Measurements from ENCODE around the gene PDP2. TPM values are rescaled to one million over a fixed set of nuclear protein-coding genes. Genes with fewer than 3 reads are reported as not detected.
A peak's percentile ranks its signal among the peaks of the same experiment; 100 is the strongest.

PDP2 gene
- total and polyA plus RNA-seq, 9 of the 15 experiments (the other 6 are each of a cell fraction or from before 2014, with no cell fraction given), result 2.5 to 24.3 (median 7.2) TPM

DNA sequence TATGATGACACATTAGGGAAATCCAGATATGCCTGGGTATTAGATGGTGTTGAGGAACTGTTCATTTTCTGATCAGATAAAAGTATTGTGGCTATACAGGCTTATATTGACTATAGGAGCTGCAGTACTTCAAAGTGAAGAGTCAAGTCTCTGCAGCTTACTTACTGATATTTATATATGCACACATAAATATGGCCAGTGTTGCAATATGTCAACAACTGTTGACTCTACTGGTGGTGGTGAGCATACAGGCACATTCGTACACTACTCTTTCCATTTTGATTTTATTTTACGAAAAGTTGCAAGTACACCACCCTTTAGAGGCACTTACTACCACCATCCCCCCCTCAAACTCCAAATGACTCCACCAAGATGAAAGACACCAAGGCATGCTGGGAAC is 51.4 kb downstream of the PDP2 start:
- POLR2A ChIA-PET, result interaction anchor here (0.5 to 2.8 kb wide), 6 partner anchors 10 to 39 kb away, joined by 3 to 11 read pairs (median 6); partner anchors contain the start of gene CDH16
- H3K36me3 ChIP-seq (ENCODE audit: control insufficient read depth, insufficient read depth, low read length), result peaks cover 24% of the 10 kb centered on the region; the same call in 2 of the 3 replicates
- WGBS (ENCODE audit: insufficient coverage, low coverage, missing lambda C conversion rate), result 82% methylated on average over 2 of the region's 2 CpGs
- in situ Hi-C loops (cut with MboI) (loop anchor here (5.0 kb wide), 1 partner anchor 34 kb away; no protein-coding TSS in a partner anchor), intact Hi-C loops (cut with micrococcal nuclease) (no loop called here)
- H3K79me2 ChIP-seq (ENCODE audit: control insufficient read depth, insufficient read depth, low read length), result peaks cover 42% of the 10 kb centered on the region
- no peak overlapping the region for H3K4me3 ChIP-seq
- peaks cover 21 to 46% of the 10 kb centered on the region in 2 experiments for H3K4me1 ChIP-seq (replicated peaks in 1 of 2; ENCODE audit: control insufficient read depth in 2 of 2, insufficient read depth in 2 of 2, low read length in 2 of 2)
- H3K9me3 ChIP-seq (replicated peaks; ENCODE audit: control insufficient read depth, insufficient read depth, low read depth, low read length), result no peaks in the 10 kb centered on the region
- no peak overlapping the region for H2AFZ ChIP-seq (ENCODE audit: low read depth, low read length)
- no peak for FAIRE-seq
- no peaks in the 10 kb centered on the region for H3K27me3 ChIP-seq (ENCODE audit: control insufficient read depth in 2 of 2, insufficient read depth in 2 of 2, low read length in 2 of 2)
- no TSS peak for BruUV-seq (replicated peaks)
- no peak for DNase-seq (ENCODE audit: extremely low read depth in 1 of 4, low spot score in 3 of 4)
- H4K20me1 ChIP-seq (replicated peaks; ENCODE audit: control insufficient read depth, insufficient read depth, low read length), result peaks cover 5% of the 10 kb centered on the region; the same call in 1 of the 2 replicates
- no peak for ATAC-seq
- no peak overlapping the region for H3K4me2 ChIP-seq (ENCODE audit: insufficient read depth, low read length)
- peaks cover 4% of the 10 kb centered on the region for H3K9me1 ChIP-seq (ENCODE audit: control insufficient read depth, insufficient read depth, low read length)
- H3K9ac ChIP-seq (ENCODE audit: insufficient read depth in 1 of 2, low read depth in 2 of 2, low read length in 2 of 2), result no peak overlapping the region
- no peak overlapping the region for H3K27ac ChIP-seq (ENCODE audit: extremely low read depth, low read depth, low read length)
- CTCF ChIA-PET (ENCODE audit: low intra/inter-chr PET ratio), result no interaction called here
- TF ChIP-seq POLR2B (IDR thresholded peaks at IDR 0.05; ENCODE audit: low read depth, partially characterized antibody) (no peak), PHTF2 (CRISPR knock-in tag; IDR thresholded peaks at IDR 0.05) (no peak), MCM5 (IDR thresholded peaks at IDR 0.05; ENCODE audit: low read depth) (no peak), NR2C1 (IDR thresholded peaks at IDR 0.05) (no peak), NR2C1 (tag; IDR thresholded peaks at IDR 0.05) (no peak), MTA3 (IDR thresholded peaks at IDR 0.05; ENCODE audit: borderline replicate concordance) (no peak), KLF13 (tag; IDR thresholded peaks at IDR 0.05; ENCODE audit: borderline replicate concordance, low read depth) (no peak), TBP (optimal IDR thresholded peaks at IDR 0.05; ENCODE audit: low read depth, low read length) (peak; percentile 92), SUPT5H (IDR thresholded peaks at IDR 0.05) (peak; percentile 27; the same call in 1 of the 2 replicates), PTRF (tag; IDR thresholded peaks at IDR 0.05) (no peak), PML (IDR thresholded peaks at IDR 0.05; ENCODE audit: low read length) (peak; percentile 30; the same call in 1 of the 2 replicates), SNAPC5 (CRISPR knock-in tag; IDR thresholded peaks at IDR 0.05) (0 out of 2 replicates have a peak, but pooled peaks have one; percentile 36), ETV5 (CRISPR knock-in tag; IDR thresholded peaks at IDR 0.05; ENCODE audit: low read depth) (no peak), CAMTA2 (CRISPR knock-in tag; conservative IDR thresholded peaks at IDR 0.05) (no peak), ZC3H8 (IDR thresholded peaks at IDR 0.05) (no peak)
- TF ChIP-seq, protein P1, sequence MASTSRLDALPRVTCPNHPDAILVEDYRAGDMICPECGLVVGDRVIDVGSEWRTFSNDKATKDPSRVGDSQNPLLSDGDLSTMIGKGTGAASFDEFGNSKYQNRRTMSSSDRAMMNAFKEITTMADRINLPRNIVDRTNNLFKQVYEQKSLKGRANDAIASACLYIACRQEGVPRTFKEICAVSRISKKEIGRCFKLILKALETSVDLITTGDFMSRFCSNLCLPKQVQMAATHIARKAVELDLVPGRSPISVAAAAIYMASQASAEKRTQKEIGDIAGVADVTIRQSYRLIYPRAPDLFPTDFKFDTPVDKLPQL (IDR thresholded peaks at IDR 0.05; ENCODE audit: extremely low read depth, insufficient read length), result peak; percentile 12

All from K562 (cell line).